HFFc6 (cell line): Measurements from ENCODE around the gene LIPN. TPM values are rescaled to one million over a fixed set of nuclear protein-coding genes. Genes with fewer than 3 reads are reported as not detected.

ENCODE experiments used
- DNase-seq: peaks from one replicate; pipeline ENCODE4 v3.0.0-alpha.2; 2018
- H3K27ac Mint-ChIP-seq: 2 replicates; pipeline ENCODE4 v1.8.0; 2020; ENCODE audit warnings: mild to moderate bottlenecking, mixed read lengths
- H3K27me3 Mint-ChIP-seq: 2 replicates; pipeline ENCODE4 v1.8.0; 2021; ENCODE audit warnings: mild to moderate bottlenecking, moderate library complexity, mixed read lengths; ENCODE audit not compliant: insufficient read depth
- H3K36me3 Mint-ChIP-seq: 2 replicates; pipeline ENCODE4 v1.8.0; 2021; ENCODE audit warnings: low read depth, mixed read lengths
- H3K4me1 Mint-ChIP-seq: 2 replicates; pipeline ENCODE4 v1.8.0; 2020; ENCODE audit warnings: low read depth, mixed read lengths
- H3K4me3 Mint-ChIP-seq: 2 replicates; pipeline ENCODE4 v1.8.0; 2020; ENCODE audit warnings: mild to moderate bottlenecking, moderate library complexity, mixed read lengths
- H3K9me3 Mint-ChIP-seq: 2 replicates; pipeline ENCODE4 v1.8.0; 2020; ENCODE audit warnings: mild to moderate bottlenecking, mixed read lengths
- total RNA-seq, 6 experiments: library from RNA; stranded (reverse); fragmentation: NEBNext Ultra II Directional; extraction: Animal tissue kit (Norgen Biotek cat#: 25700); gene quantifications; 2 replicates in 1 of 6; 3 replicates in 5 of 6; pipeline ENCODE4 v1.2.3, GENCODE V29; 2021
- TF ChIP-seq, protein P1 (sequence below): fragments of 200-600 bp; sonication (generic); IDR thresholded peaks from 2 replicates; pipeline ENCODE4 v1.5.0; 2021; ENCODE audit warnings: antibody characterized with exemption, mild to moderate bottlenecking

LIPN gene
- total RNA-seq, 6 experiments from 2014 or later = not detected

GRCh38 chr10:88792661-88793060, 32.8 kb downstream of the LIPN start:
- no peaks in the 10 kb centered on the region for H3K9me3 Mint-ChIP-seq
- peaks cover 2% of the 10 kb centered on the region for H3K27me3 Mint-ChIP-seq
- H3K27ac Mint-ChIP-seq = no peak overlapping the region

GRCh38 chr10:88793712-88794299, 34.0 kb downstream of the LIPN start:
- no peaks in the 10 kb centered on the region for H3K36me3 Mint-ChIP-seq
- H3K9me3 Mint-ChIP-seq = no peaks in the 10 kb centered on the region
- H3K4me3 Mint-ChIP-seq = peak overlapping the region; percentile 34; the same call in 1 of the 2 replicates
- H3K27me3 Mint-ChIP-seq = peaks cover 9% of the 10 kb centered on the region
- H3K27ac Mint-ChIP-seq = no peak overlapping the region
- peaks cover 29% of the 10 kb centered on the region for H3K4me1 Mint-ChIP-seq
- DNase-seq = peak; percentile 33
- TF ChIP-seq, protein P1, sequence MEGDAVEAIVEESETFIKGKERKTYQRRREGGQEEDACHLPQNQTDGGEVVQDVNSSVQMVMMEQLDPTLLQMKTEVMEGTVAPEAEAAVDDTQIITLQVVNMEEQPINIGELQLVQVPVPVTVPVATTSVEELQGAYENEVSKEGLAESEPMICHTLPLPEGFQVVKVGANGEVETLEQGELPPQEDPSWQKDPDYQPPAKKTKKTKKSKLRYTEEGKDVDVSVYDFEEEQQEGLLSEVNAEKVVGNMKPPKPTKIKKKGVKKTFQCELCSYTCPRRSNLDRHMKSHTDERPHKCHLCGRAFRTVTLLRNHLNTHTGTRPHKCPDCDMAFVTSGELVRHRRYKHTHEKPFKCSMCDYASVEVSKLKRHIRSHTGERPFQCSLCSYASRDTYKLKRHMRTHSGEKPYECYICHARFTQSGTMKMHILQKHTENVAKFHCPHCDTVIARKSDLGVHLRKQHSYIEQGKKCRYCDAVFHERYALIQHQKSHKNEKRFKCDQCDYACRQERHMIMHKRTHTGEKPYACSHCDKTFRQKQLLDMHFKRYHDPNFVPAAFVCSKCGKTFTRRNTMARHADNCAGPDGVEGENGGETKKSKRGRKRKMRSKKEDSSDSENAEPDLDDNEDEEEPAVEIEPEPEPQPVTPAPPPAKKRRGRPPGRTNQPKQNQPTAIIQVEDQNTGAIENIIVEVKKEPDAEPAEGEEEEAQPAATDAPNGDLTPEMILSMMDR = no peak

More at GRCh38 chr10:88792661-88793060, 32.8 kb downstream of the LIPN start:
- no peak overlapping the region for H3K4me3 Mint-ChIP-seq
- no peaks in the 10 kb centered on the region for H3K36me3 Mint-ChIP-seq
- peak; percentile 18 for DNase-seq
- TF ChIP-seq, protein P1 = no peak
- peaks cover 29% of the 10 kb centered on the region for H3K4me1 Mint-ChIP-seq

GRCh38 chr10:88794731-88795130, 34.9 kb downstream of the LIPN start:
- no peaks in the 10 kb centered on the region for H3K9me3 Mint-ChIP-seq
- no peak for DNase-seq
- TF ChIP-seq, protein P1 = no peak
- H3K4me1 Mint-ChIP-seq = peaks cover 29% of the 10 kb centered on the region
- H3K36me3 Mint-ChIP-seq = no peaks in the 10 kb centered on the region
- H3K27me3 Mint-ChIP-seq = peaks cover 12% of the 10 kb centered on the region
- H3K4me3 Mint-ChIP-seq = no peak overlapping the region
- no peak overlapping the region for H3K27ac Mint-ChIP-seq

DNA sequence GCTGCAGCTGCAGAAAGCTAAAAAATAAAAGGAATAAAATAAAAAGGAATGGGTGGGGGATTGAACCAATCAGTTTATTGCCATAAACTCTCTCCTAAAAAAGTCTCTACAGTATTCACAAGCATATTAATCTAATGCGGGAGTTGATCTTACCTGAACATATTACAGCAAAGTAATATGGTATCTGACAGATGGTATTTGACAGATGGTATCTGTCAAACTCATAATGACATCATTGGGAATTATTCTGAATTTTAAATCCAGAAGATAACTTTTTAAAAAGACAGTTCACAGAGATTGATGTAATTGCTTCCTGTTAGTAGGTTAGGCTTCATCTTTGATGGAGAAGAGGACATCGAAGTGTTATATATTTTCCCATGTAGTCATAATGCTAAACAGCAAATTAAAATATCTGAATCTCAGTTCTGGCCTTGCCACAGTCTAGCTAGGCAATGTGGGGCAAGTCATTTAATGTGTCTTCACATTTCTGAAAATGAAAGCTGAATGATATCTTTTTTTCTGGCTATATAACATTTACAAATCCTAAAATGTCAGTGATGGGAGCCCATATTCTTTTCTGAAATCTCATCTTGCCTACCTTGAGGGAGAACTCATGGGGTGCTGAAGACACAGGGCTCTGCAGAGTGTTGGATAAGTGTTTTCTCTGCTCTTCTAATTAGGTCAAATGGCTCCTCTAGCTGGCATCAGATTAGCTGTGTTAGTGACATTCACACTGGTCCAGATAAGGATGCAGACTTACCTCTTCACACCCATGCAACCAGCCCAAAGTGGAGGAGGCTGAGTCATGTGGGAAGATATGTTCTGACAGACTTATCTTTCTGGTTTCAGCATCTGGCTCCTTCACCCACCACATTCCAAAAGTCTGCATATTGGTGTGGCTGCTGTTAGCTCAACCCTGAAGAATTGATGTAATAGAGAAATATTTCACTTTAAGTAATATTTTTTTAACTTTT, 40.6 kb downstream of the LIPN start:
- peaks cover 16% of the 10 kb centered on the region for H3K27me3 Mint-ChIP-seq
- no peak overlapping the region for H3K4me3 Mint-ChIP-seq
- no peak overlapping the region for H3K27ac Mint-ChIP-seq
- TF ChIP-seq, protein P1 = no peak
- peaks cover 18% of the 10 kb centered on the region for H3K4me1 Mint-ChIP-seq
- no peak for DNase-seq
- no peaks in the 10 kb centered on the region for H3K9me3 Mint-ChIP-seq
- no peaks in the 10 kb centered on the region for H3K36me3 Mint-ChIP-seq

GRCh38 chr10:88802523-88803285, 42.9 kb downstream of the LIPN start, which contains the start of gene LIPM:
Gene LIPM (plus strand): TSS chr10:88802730. CDS start chr10:88802897, 167 bp downstream.
- no peak within 1 kb of the TSS for H3K27ac Mint-ChIP-seq
- H3K4me1 Mint-ChIP-seq = peaks cover 28% of the 10 kb centered on the region
- TF ChIP-seq, protein P1 = no peak
- H3K36me3 Mint-ChIP-seq = no peaks in the 10 kb centered on the region
- H3K4me3 Mint-ChIP-seq = no peak within 1 kb of the TSS
- H3K27me3 Mint-ChIP-seq = peaks cover 16% of the 10 kb centered on the region
- no peak for DNase-seq
- H3K9me3 Mint-ChIP-seq = no peaks in the 10 kb centered on the region
